ENCODE measurements around the gene NIP7.
"Not testable (repeated sequence)": the region's sequence is repeated elsewhere in the genome, so short reads cannot be mapped to it uniquely, and the experiment has no call there.

Gene NIP7

DNA sequence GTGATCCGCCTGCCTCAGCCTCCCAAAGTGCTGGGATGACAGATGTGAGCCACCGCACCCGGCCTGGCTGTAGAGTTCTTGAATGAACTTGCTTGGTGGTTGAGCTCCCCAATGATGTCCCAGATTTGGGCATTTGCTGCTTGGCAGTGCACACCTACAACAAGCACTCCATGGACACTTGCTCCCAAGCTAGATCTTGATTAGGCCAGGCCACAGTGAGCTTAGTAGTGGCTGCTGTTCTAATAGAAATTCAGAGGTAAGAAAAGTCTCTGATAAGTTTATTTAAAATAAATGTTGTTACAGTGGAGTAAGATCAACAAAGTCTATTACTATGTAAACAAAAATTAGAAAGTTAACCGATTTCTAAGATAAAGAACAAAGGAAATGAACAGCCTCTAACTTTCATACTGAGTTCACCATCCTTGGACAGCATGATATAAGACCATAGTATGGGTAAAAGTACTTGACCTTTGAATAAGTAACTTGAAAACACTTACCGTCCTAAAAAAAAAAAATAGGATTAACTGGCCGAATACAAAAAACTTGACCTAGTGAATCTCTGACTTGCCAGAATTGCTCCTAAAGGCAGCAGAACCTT lies 11.1 kb downstream of the NIP7 start:
- Histone ChIP-seq H3K4ac (ENCODE audit: low read depth, low read length) (no peak overlapping the region), H2BK120ac (ENCODE audit: low read depth, low read length) (no peak overlapping the region), H3K4me1 (ENCODE audit: control insufficient read depth, low read depth, low read length) (no peaks in the 10 kb centered on the region), H3K79me1 (ENCODE audit: low read length) (no peaks in the 10 kb centered on the region), H4K5ac (ENCODE audit: low read length) (no peak overlapping the region), H3K23ac (ENCODE audit: low read length) (no peak overlapping the region), H3K4me3 (ENCODE audit: low read length) (no peak overlapping the region), H2AK5ac (ENCODE audit: low read length) (no peak overlapping the region), H3K36me3 (ENCODE audit: control insufficient read depth, insufficient read depth, low read length) (peaks cover 3% of the 10 kb centered on the region), H3K9ac (ENCODE audit: low read length) (no peak overlapping the region), H3K79me2 (ENCODE audit: control insufficient read depth, insufficient read depth, low read length) (no peaks in the 10 kb centered on the region), H3K18ac (ENCODE audit: low read length) (no peak overlapping the region), H3K27ac (ENCODE audit: low read depth, low read length) (no peak overlapping the region), H3K4me2 (ENCODE audit: low read length) (no peak overlapping the region), H3K27me3 (ENCODE audit: insufficient read depth, low read length, poor library complexity) (no peaks in the 10 kb centered on the region), H2BK15ac (replicated peaks; ENCODE audit: low read depth) (no peak overlapping the region), H4K8ac (ENCODE audit: low read depth, low read length) (no peak overlapping the region), H2BK5ac (ENCODE audit: low read length) (no peak overlapping the region), H3K56ac (ENCODE audit: low read length) (no peak overlapping the region)
- no CpG with 5 or more reads among the region's 6 CpGs for WGBS (ENCODE audit: extremely low coverage, insufficient coverage, low lambda C conversion rate)
- DNase-seq, result no peak

DNA sequence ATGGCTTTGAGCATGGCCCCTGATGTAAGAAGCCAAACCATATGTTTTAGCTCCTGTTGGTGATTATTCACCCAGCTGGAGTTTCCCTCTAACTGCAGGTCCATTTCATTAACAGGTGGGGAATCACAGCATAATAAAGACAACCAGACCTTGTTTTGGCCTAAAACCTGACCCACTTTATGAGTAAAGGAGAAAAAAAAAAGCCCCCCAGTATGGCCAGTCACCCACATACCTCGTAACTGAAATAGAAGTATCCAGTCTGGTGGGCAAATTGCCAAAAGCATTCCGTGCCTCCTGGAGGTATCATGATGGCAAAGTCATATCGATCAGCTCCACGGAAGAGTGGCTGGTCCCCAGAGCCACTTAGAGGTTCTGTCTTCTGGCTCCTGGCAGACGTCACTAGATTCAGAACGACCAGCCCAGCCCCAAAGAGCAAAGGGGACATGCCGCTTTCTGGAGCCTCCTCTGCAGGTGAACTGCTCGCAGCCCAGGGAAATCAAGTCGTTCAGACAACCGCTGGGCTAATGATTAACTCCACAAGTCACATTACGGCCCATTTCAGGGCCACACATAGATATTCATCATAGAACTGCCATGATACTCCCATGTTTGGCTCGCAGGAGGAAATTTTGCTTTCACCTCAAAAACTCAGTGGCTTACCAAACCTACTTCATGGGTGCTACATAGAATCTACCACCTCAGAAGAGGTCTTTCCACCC lies 11.9 kb downstream of the NIP7 start, which contains the start of gene TMED6:
Gene TMED6, minus strand, starts transcription at position 478 of the 719 bp plus-strand sequence. Its CDS starts 33 bp downstream, at position 445.
- no peak within 1 kb of the TSS for H3K4me2 ChIP-seq (ENCODE audit: low read length)
- no peaks in the 10 kb centered on the region for H3K79me1 ChIP-seq (ENCODE audit: low read length)
- peaks cover 3% of the 10 kb centered on the region for H3K36me3 ChIP-seq (ENCODE audit: control insufficient read depth, insufficient read depth, low read length)
- no CpG with 5 or more reads among the region's 12 CpGs for WGBS (ENCODE audit: extremely low coverage, insufficient coverage, low lambda C conversion rate)
- no peak within 1 kb of the TSS for H3K27ac ChIP-seq (ENCODE audit: low read depth, low read length)
- H3K4me3 ChIP-seq (ENCODE audit: low read length), result no peak within 1 kb of the TSS
- H3K27me3 ChIP-seq (ENCODE audit: insufficient read depth, low read length, poor library complexity), result no peaks in the 10 kb centered on the region
- H2BK120ac ChIP-seq (ENCODE audit: low read depth, low read length), result no peak within 1 kb of the TSS
- no peak within 1 kb of the TSS for H3K23ac ChIP-seq (ENCODE audit: low read length)
- no peak within 1 kb of the TSS for H2BK5ac ChIP-seq (ENCODE audit: low read length)
- no peak within 1 kb of the TSS for H2AK5ac ChIP-seq (ENCODE audit: low read length)
- H3K9ac ChIP-seq (ENCODE audit: low read length), result no peak within 1 kb of the TSS
- no peaks in the 10 kb centered on the region for H3K4me1 ChIP-seq (ENCODE audit: control insufficient read depth, low read depth, low read length)
- no peak within 1 kb of the TSS for H3K56ac ChIP-seq (ENCODE audit: low read length)
- no peak within 1 kb of the TSS for H4K8ac ChIP-seq (ENCODE audit: low read depth, low read length)
- H3K4ac ChIP-seq (ENCODE audit: low read depth, low read length), result no peak within 1 kb of the TSS
- no peak for DNase-seq
- no peak within 1 kb of the TSS for H3K18ac ChIP-seq (ENCODE audit: low read length)
- H3K79me2 ChIP-seq (ENCODE audit: control insufficient read depth, insufficient read depth, low read length), result no peaks in the 10 kb centered on the region
- no peak within 1 kb of the TSS for H4K5ac ChIP-seq (ENCODE audit: low read length)
- H2BK15ac ChIP-seq (replicated peaks; ENCODE audit: low read depth), result no peak within 1 kb of the TSS

DNA sequence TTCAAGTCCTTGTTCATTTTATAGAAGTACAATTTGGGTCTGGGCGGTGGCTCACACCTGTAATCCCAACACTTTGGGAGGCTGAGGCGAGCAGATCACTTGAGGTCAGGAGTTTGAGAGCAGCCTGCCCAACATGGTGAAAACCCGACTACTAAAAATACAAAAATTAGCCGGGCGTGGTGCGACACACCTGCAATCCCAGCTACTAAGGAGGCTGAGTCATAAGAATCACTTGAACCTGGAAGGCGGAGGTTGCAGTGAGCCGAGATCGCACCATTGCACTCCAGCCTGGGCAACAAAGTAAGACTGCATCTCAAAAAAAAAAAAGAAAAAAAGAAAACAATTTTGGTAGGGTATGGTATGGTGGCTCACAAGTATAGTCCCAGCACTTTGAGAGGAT lies 20.5 kb downstream of the NIP7 start:
- H4K5ac ChIP-seq (ENCODE audit: low read length); H3K36me3 ChIP-seq (ENCODE audit: control insufficient read depth, insufficient read depth, low read length); DNase-seq; H2BK5ac ChIP-seq (ENCODE audit: low read length); H2BK120ac ChIP-seq (ENCODE audit: low read depth, low read length); H3K27me3 ChIP-seq (ENCODE audit: insufficient read depth, low read length, poor library complexity); H3K79me1 ChIP-seq (ENCODE audit: low read length); H2AK5ac ChIP-seq (ENCODE audit: low read length); H3K4me3 ChIP-seq (ENCODE audit: low read length); H2BK15ac ChIP-seq (replicated peaks; ENCODE audit: low read depth); H4K8ac ChIP-seq (ENCODE audit: low read depth, low read length); H3K4me2 ChIP-seq (ENCODE audit: low read length); H3K27ac ChIP-seq (ENCODE audit: low read depth, low read length); H3K23ac ChIP-seq (ENCODE audit: low read length); H3K18ac ChIP-seq (ENCODE audit: low read length); H3K4me1 ChIP-seq (ENCODE audit: control insufficient read depth, low read depth, low read length); H3K56ac ChIP-seq (ENCODE audit: low read length); H3K4ac ChIP-seq (ENCODE audit: low read depth, low read length); H3K79me2 ChIP-seq (ENCODE audit: control insufficient read depth, insufficient read depth, low read length); H3K9ac ChIP-seq (ENCODE audit: low read length): not testable (repeated sequence)
- WGBS (ENCODE audit: extremely low coverage, insufficient coverage, low lambda C conversion rate), result no CpG with 5 or more reads among the region's 9 CpGs

DNA sequence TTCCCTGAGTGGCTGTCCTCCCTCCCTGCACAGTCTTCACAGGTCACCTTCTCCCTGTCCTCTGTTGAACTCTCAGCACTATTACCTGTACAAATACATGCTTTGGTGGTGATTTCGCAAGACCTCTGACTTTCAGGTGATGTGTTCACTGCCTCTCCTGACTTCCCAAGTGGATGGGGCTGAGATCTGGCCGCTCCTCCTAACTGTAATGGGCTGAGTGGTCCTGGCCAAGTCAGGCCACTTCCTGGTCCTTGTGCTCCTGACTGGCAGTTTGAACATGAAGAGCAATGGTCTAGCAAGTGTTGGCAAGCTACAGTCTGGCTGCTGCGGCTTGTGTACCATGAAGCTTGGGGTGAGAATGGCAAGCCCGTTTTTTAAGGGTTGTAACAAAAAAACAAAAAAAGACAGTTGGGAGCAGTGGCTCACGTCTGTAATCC lies 23.7 kb downstream of the NIP7 start:
- WGBS (ENCODE audit: extremely low coverage, insufficient coverage, low lambda C conversion rate), result no CpG with 5 or more reads among the region's 5 CpGs
- Histone ChIP-seq H3K4ac (ENCODE audit: low read depth, low read length) (no peak overlapping the region), H4K5ac (ENCODE audit: low read length) (no peak overlapping the region), H3K56ac (ENCODE audit: low read length) (no peak overlapping the region), H4K8ac (ENCODE audit: low read depth, low read length) (no peak overlapping the region), H3K18ac (ENCODE audit: low read length) (no peak overlapping the region), H3K36me3 (ENCODE audit: control insufficient read depth, insufficient read depth, low read length) (peaks cover 6% of the 10 kb centered on the region), H3K79me1 (ENCODE audit: low read length) (no peaks in the 10 kb centered on the region), H3K79me2 (ENCODE audit: control insufficient read depth, insufficient read depth, low read length) (no peaks in the 10 kb centered on the region), H3K4me3 (ENCODE audit: low read length) (no peak overlapping the region), H3K4me1 (ENCODE audit: control insufficient read depth, low read depth, low read length) (no peaks in the 10 kb centered on the region), H3K4me2 (ENCODE audit: low read length) (no peak overlapping the region), H3K23ac (ENCODE audit: low read length) (no peak overlapping the region), H2AK5ac (ENCODE audit: low read length) (no peak overlapping the region), H2BK15ac (replicated peaks; ENCODE audit: low read depth) (no peak overlapping the region), H2BK120ac (ENCODE audit: low read depth, low read length) (no peak overlapping the region), H3K27me3 (ENCODE audit: insufficient read depth, low read length, poor library complexity) (no peaks in the 10 kb centered on the region), H3K9ac (ENCODE audit: low read length) (no peak overlapping the region), H3K27ac (ENCODE audit: low read depth, low read length) (no peak overlapping the region), H2BK5ac (ENCODE audit: low read length) (no peak overlapping the region)
- no peak for DNase-seq

DNA sequence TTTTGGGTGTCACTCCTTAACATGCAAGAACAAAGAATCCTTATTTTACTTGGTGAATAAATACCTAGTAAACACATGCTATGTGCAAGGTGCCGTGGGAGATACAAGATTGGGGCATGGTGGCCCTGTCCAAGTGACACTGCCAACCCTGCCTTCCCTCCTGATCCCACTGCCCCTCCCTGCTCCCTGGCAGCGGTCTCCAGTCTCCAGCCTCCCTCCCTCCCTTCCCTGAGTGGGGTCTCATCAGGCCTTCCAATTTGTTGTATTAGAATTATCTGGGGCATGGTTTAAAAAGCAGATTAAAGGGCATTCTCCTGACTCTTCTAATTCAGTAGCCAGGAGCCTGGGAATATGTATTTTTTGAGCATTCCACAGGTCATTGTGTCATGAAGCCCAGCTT lies 24.5 kb downstream of the NIP7 start:
- H2BK5ac ChIP-seq (ENCODE audit: low read length), result no peak overlapping the region
- no peaks in the 10 kb centered on the region for H3K27me3 ChIP-seq (ENCODE audit: insufficient read depth, low read length, poor library complexity)
- no peak overlapping the region for H2BK120ac ChIP-seq (ENCODE audit: low read depth, low read length)
- H3K36me3 ChIP-seq (ENCODE audit: control insufficient read depth, insufficient read depth, low read length), result peaks cover 7% of the 10 kb centered on the region
- no peak overlapping the region for H4K5ac ChIP-seq (ENCODE audit: low read length)
- H3K9ac ChIP-seq (ENCODE audit: low read length), result no peak overlapping the region
- H2AK5ac ChIP-seq (ENCODE audit: low read length), result no peak overlapping the region
- H3K79me1 ChIP-seq (ENCODE audit: low read length), result no peaks in the 10 kb centered on the region
- no peaks in the 10 kb centered on the region for H3K79me2 ChIP-seq (ENCODE audit: control insufficient read depth, insufficient read depth, low read length)
- no peak for DNase-seq
- H3K4ac ChIP-seq (ENCODE audit: low read depth, low read length), result no peak overlapping the region
- H4K8ac ChIP-seq (ENCODE audit: low read depth, low read length), result no peak overlapping the region
- H3K4me3 ChIP-seq (ENCODE audit: low read length), result no peak overlapping the region
- WGBS (ENCODE audit: extremely low coverage, insufficient coverage, low lambda C conversion rate), result no CpG with 5 or more reads among the region's 2 CpGs
- no peak overlapping the region for H3K18ac ChIP-seq (ENCODE audit: low read length)
- H3K23ac ChIP-seq (ENCODE audit: low read length), result no peak overlapping the region
- H3K27ac ChIP-seq (ENCODE audit: low read depth, low read length), result no peak overlapping the region
- no peak overlapping the region for H2BK15ac ChIP-seq (replicated peaks; ENCODE audit: low read depth)
- no peaks in the 10 kb centered on the region for H3K4me1 ChIP-seq (ENCODE audit: control insufficient read depth, low read depth, low read length)
- no peak overlapping the region for H3K4me2 ChIP-seq (ENCODE audit: low read length)
- no peak overlapping the region for H3K56ac ChIP-seq (ENCODE audit: low read length)

Data from mesendoderm (in vitro differentiated cells).